NT2/D1 (cell line): Measurements from ENCODE around the gene ZHX3.

Experiments used
- DNase-seq: peaks from one replicate; pipeline ENCODE4 v3.0.0-alpha.2; 2011; ENCODE audit warnings: low read depth, low spot score
- H3K27me3 ChIP-seq: 2 replicates; pipeline ENCODE4 v1.6.0; 2011; ENCODE audit warnings: mild to moderate bottlenecking; ENCODE audit not compliant: insufficient read length, insufficient read depth
- H3K36me3 ChIP-seq: 2 replicates; pipeline ENCODE4 v1.6.1; 2011; ENCODE audit warnings: mild to moderate bottlenecking, low read length, mixed read lengths; ENCODE audit not compliant: insufficient read depth, insufficient read length
- H3K4me1 ChIP-seq: 2 replicates; pipeline ENCODE4 v1.5.1; 2011; ENCODE audit not compliant: insufficient read depth, insufficient read length
- H3K4me3 ChIP-seq: 2 replicates; pipeline ENCODE4 v1.5.1; 2011; ENCODE audit warnings: low read depth; ENCODE audit not compliant: insufficient read length
- H3K9ac ChIP-seq: 2 replicates; pipeline ENCODE4 v1.6.0; 2011; ENCODE audit warnings: low read depth; ENCODE audit not compliant: insufficient read length
- H3K9me3 ChIP-seq: 2 replicates; pipeline ENCODE4 v1.5.1; 2011; ENCODE audit warnings: mild to moderate bottlenecking, low read length; ENCODE audit not compliant: insufficient read depth
- SUZ12 ChIP-seq: IDR thresholded peaks from 2 replicates; pipeline ENCODE4 v1.6.1; 2011; ENCODE audit not compliant: insufficient read length, insufficient read depth; ENCODE audit errors: extremely low read depth
- YY1 ChIP-seq: IDR thresholded peaks from 2 replicates; pipeline ENCODE4 v1.6.1; 2011; ENCODE audit not compliant: insufficient read length, insufficient read depth
- ZNF274 ChIP-seq: IDR thresholded peaks from 2 replicates; pipeline ENCODE4 v1.6.1; 2011; ENCODE audit warnings: mild to moderate bottlenecking, low read depth, low read length

The ZHX3 gene

GRCh38 chr20:41145821-41146620 is 171.5 kb downstream of the ZHX3 start:
- DNase-seq = no peak
- Histone ChIP-seq H3K36me3 (peaks cover 62% of the 10 kb centered on the region), H3K9ac (no peak overlapping the region), H3K4me3 (no peak overlapping the region), H3K9me3 (no peaks in the 10 kb centered on the region), H3K4me1 (peaks cover 3% of the 10 kb centered on the region), H3K27me3 (no peaks in the 10 kb centered on the region)
- TF ChIP-seq SUZ12 (no peak), ZNF274 (no peak), YY1 (no peak)

GRCh38 chr20:41145317-41145716 is 172.2 kb downstream of the ZHX3 start:
- Histone ChIP-seq H3K4me3 (no peak overlapping the region), H3K9ac (no peak overlapping the region), H3K36me3 (peaks cover 66% of the 10 kb centered on the region), H3K4me1 (peaks cover 9% of the 10 kb centered on the region), H3K9me3 (no peaks in the 10 kb centered on the region), H3K27me3 (no peaks in the 10 kb centered on the region)
- TF ChIP-seq SUZ12 = no peak
- no peak for TF ChIP-seq YY1
- no peak for TF ChIP-seq ZNF274
- DNase-seq = no peak

GRCh38 chr20:41143354-41143753 is 174.2 kb downstream of the ZHX3 start:
- Histone ChIP-seq H3K36me3 (peaks cover 81% of the 10 kb centered on the region), H3K27me3 (no peaks in the 10 kb centered on the region), H3K4me1 (peaks cover 13% of the 10 kb centered on the region), H3K9ac (no peak overlapping the region), H3K9me3 (no peaks in the 10 kb centered on the region), H3K4me3 (no peak overlapping the region)
- DNase-seq = no peak
- no peak for TF ChIP-seq YY1
- TF ChIP-seq ZNF274 = no peak
- TF ChIP-seq SUZ12 = no peak

GRCh38 chr20:41142919-41143318 is 174.6 kb downstream of the ZHX3 start:
- Histone ChIP-seq H3K27me3 (no peaks in the 10 kb centered on the region), H3K9me3 (no peaks in the 10 kb centered on the region), H3K36me3 (peaks cover 76% of the 10 kb centered on the region), H3K4me1 (peaks cover 13% of the 10 kb centered on the region), H3K9ac (no peak overlapping the region), H3K4me3 (no peak overlapping the region)
- TF ChIP-seq SUZ12 = no peak
- TF ChIP-seq ZNF274 = no peak
- TF ChIP-seq YY1 = no peak
- DNase-seq = no peak

GRCh38 chr20:41142245-41142644 is 175.3 kb downstream of the ZHX3 start:
- DNase-seq = no peak
- Histone ChIP-seq H3K9me3 (no peaks in the 10 kb centered on the region), H3K27me3 (no peaks in the 10 kb centered on the region), H3K9ac (no peak overlapping the region), H3K4me1 (peaks cover 13% of the 10 kb centered on the region), H3K4me3 (no peak overlapping the region), H3K36me3 (peaks cover 74% of the 10 kb centered on the region)
- TF ChIP-seq SUZ12 (no peak), ZNF274 (no peak), YY1 (no peak)

- TF ChIP-seq ZNF274 (no peak), YY1 (no peak), SUZ12 (no peak)
- peaks cover 68% of the 10 kb centered on the region for H3K36me3 ChIP-seq
- no peak overlapping the region for H3K9ac ChIP-seq
- no peaks in the 10 kb centered on the region for H3K27me3 ChIP-seq
- peaks cover 16% of the 10 kb centered on the region for H3K4me1 ChIP-seq
- no peak for DNase-seq
- H3K4me3 ChIP-seq = no peak overlapping the region
- H3K9me3 ChIP-seq = no peaks in the 10 kb centered on the region
Observed at GRCh38 chr20:41141153-41141815, 176.2 kb downstream of the ZHX3 start.

- TF ChIP-seq YY1 = no peak
- TF ChIP-seq SUZ12 = no peak
- no peak for TF ChIP-seq ZNF274
- H3K4me1 ChIP-seq = peaks cover 19% of the 10 kb centered on the region
- H3K9me3 ChIP-seq = no peaks in the 10 kb centered on the region
- H3K27me3 ChIP-seq = peaks cover 4% of the 10 kb centered on the region
- H3K36me3 ChIP-seq = peaks cover 60% of the 10 kb centered on the region
- no peak for DNase-seq
- no peak overlapping the region for H3K9ac ChIP-seq
- no peak overlapping the region for H3K4me3 ChIP-seq
Observed at GRCh38 chr20:41140226-41141133, 177.1 kb downstream of the ZHX3 start.
